ENCODE results near the gene OGFOD3.
"Not testable (repeated sequence)": the region's sequence is repeated elsewhere in the genome, so short reads cannot be mapped to it uniquely, and the experiment has no call there.

Gene OGFOD3

GRCh38 chr17:82372249-82373071 lies 45.9 kb downstream of the OGFOD3 start:
- DNase-seq: no peak

GRCh38 chr17:82371333-82372248 lies 46.8 kb downstream of the OGFOD3 start, which contains the start of gene UTS2R:
Gene UTS2R, plus strand, starts transcription at chr17:82371765. Its CDS starts 2,560 bp downstream, at chr17:82374325.
- no peak for DNase-seq

- DNase-seq: no peak
These were observed 47.7 kb downstream of the OGFOD3 start for GRCh38 chr17:82370471-82371332.

- no peak for DNase-seq
These were observed 49.2 kb downstream of the OGFOD3 start for GRCh38 chr17:82369211-82369610.

GRCh38 chr17:82367724-82368524 lies 50.5 kb downstream of the OGFOD3 start:
- DNase-seq: peak; percentile 61

- no peak for DNase-seq
These were observed 51.6 kb downstream of the OGFOD3 start for GRCh38 chr17:82366749-82367148.

- DNase-seq: peak; percentile 44
These were observed 52.6 kb downstream of the OGFOD3 start for GRCh38 chr17:82365606-82366295.

- no peak for DNase-seq
These were observed 56.3 kb downstream of the OGFOD3 start for GRCh38 chr17:82361885-82362633.

GRCh38 chr17:82359451-82360074 lies 58.8 kb downstream of the OGFOD3 start:
- DNase-seq: not testable (repeated sequence)

- peak; percentile 41 for DNase-seq
These were observed 59.7 kb downstream of the OGFOD3 start, which contains the start of gene TEX19 for GRCh38 chr17:82358465-82359350. Gene TEX19, plus strand, starts transcription at chr17:82359247. Its CDS starts 2,904 bp downstream, at chr17:82362151.

- DNase-seq: no peak
These were observed 61.0 kb downstream of the OGFOD3 start for GRCh38 chr17:82357394-82357793.

- DNase-seq: no peak
These were observed 61.5 kb downstream of the OGFOD3 start for GRCh38 chr17:82356845-82357355.

GRCh38 chr17:82355770-82356427 lies 62.5 kb downstream of the OGFOD3 start:
- no peak for DNase-seq

- no peak for DNase-seq
These were observed 63.5 kb downstream of the OGFOD3 start for GRCh38 chr17:82354804-82355308.

GRCh38 chr17:82353484-82353883 lies 64.9 kb downstream of the OGFOD3 start:
- DNase-seq: no peak

GRCh38 chr17:82351713-82352488 lies 66.5 kb downstream of the OGFOD3 start:
- peak; percentile 69 for DNase-seq

- DNase-seq: no peak
These were observed 67.1 kb downstream of the OGFOD3 start for GRCh38 chr17:82351254-82351712.

Measured in NCI-H2171 treated with DMSO at 0.1 percent for 48 hours (cell line).